ENCODE results near the gene PUS7L.
"Not testable (repeated sequence)": the region's sequence is repeated elsewhere in the genome, so short reads cannot be mapped to it uniquely, and the experiment has no call there.

PUS7L gene

DNA sequence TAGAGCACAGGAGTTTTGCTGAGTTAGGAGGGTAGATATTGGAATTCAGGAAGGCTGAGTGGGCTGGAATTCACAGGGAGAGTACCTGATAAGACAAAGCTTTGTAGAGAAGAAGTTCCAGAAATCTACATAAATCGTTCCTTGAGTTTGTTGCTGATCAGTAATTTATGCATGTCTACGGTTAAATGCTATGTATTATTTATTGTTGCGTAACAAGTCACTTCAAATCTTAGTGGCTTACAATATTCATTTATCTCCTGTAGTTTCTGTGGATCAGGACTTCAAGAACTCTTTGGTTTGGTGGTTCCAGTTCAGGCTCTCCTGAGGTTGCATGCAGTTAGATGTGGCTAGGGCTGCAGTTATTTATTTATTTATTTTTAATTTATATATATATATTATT is 7.8 kb downstream of the PUS7L start:
- DNase-seq (ENCODE audit: low read depth in 3 of 3): no peak

- no peak for DNase-seq (ENCODE audit: low read depth in 3 of 3)
Measured at GRCh38 chr12:43749016-43749415, 9.6 kb downstream of the PUS7L start.

- no peak for DNase-seq (ENCODE audit: low read depth in 3 of 3)
Measured at GRCh38 chr12:43744826-43745225, 13.8 kb downstream of the PUS7L start.

- no peak for DNase-seq (ENCODE audit: low read depth in 3 of 3)
Measured at GRCh38 chr12:43742106-43742505, 16.5 kb downstream of the PUS7L start.

- DNase-seq (ENCODE audit: low read depth in 3 of 3): no peak
Measured at GRCh38 chr12:43740511-43741100, 18.0 kb downstream of the PUS7L start.

DNA sequence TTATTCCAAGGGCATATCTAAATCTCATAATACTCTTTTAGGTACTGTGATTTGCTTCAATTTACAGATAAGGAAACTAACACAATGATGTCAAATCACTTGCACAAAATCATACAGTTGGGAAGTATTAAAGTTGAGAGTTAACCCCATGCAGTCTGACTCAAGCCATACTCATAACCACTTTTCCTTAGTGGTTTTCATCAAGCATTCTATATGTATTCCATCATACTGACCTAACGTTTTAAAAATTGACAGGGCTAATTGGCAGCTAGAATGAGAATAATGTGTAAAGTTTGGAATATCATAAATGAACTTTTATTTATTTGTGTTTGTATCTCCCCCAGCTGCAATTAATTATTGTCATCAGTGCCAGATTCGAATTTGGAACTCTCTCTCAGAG is 20.9 kb downstream of the PUS7L start:
- DNase-seq (ENCODE audit: low read depth in 3 of 3): no peak

DNA sequence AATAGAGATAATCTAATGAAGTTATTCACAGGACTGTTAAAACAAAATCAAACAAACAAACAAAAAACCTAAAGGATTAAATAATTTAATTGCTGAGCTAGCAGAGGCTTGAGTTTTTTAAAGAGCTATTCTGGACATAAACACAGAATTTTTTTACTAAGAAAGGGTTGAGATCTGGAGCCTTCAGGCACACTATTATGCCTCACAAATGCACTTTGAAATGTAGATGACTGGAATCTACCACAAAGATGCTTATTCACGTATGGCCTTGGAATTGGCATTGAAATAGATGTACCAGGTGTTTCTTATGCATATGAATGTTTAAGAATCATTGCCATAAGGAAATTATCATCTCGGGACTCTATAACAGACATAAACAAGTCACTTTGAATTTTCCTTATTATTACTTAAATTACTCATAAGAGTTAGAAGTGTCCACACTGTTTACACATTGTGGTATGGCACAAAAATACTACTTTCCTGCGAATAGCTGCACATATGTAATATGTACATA is 21.6 kb downstream of the PUS7L start:
- DNase-seq (ENCODE audit: low read depth in 3 of 3): no peak

- DNase-seq (ENCODE audit: low read depth in 3 of 3): no peak
Measured at GRCh38 chr12:43733687-43734086, 24.9 kb downstream of the PUS7L start.

GRCh38 chr12:43730283-43730682 is 28.3 kb downstream of the PUS7L start:
- no peak for DNase-seq (ENCODE audit: low read depth in 3 of 3)

DNA sequence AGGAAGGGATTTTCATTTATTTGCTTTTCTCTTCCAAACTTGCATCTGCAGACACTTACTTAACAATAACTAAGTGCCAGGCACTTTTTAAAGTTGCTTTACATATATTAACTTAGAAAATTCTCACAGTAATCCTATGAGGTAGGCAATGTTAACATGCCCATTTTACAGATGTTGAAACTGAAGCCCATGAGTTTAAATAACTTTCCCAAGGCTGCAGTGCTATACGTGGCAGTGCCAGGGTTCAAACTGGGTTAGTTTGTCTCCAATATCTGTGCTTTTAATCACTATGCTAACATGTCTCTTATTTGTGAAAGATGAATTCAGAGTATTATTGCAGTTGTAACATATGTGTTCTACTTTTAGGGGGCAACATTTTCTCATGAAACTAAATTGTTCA is 29.9 kb downstream of the PUS7L start:
- no peak for DNase-seq (ENCODE audit: low read depth in 3 of 3)

- DNase-seq (ENCODE audit: low read depth in 3 of 3): no peak
Measured at GRCh38 chr12:43728117-43728516, 30.5 kb downstream of the PUS7L start.

DNA sequence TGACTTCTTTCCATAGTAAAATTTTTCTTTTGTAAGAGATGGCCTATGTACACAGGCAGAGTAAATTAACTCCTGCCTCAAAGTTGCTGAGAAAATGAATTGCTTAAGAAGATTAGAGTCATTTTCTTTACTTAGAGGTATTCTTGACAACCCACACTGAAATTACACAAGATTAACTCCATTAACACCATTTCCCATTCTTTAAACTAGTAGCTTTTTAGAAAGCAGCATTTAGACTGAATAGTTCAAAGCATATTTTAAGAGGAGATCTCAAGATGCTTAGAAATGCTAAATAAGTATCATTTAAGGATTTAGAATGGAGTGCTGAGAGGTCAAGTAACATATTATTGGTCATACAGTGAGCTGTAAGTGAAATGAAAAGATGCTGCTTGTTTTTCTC is 35.5 kb downstream of the PUS7L start:
- DNase-seq (ENCODE audit: low read depth in 3 of 3): no peak

- DNase-seq (ENCODE audit: low read depth in 3 of 3): no peak
Measured at GRCh38 chr12:43722621-43723020, 36.0 kb downstream of the PUS7L start.

DNA sequence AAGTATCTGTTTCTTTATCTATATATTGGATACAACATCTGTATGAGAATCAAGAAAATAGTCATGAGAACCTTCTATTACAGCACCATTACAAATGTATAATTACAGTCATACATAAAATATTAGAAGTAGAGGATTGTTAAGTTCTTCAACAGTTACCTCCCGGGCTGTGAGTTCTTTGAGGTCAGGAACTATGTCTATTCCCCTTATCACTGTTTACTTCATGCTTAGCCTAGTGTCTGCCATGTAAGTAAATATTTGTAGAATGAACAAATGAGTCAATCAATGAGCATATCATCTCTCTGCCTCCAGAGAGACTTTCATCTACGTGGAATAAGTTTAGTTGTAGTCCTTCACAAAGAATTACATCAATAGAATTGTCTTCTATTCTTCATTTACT is 47.2 kb downstream of the PUS7L start:
- no peak for DNase-seq (ENCODE audit: low read depth in 3 of 3)

DNA sequence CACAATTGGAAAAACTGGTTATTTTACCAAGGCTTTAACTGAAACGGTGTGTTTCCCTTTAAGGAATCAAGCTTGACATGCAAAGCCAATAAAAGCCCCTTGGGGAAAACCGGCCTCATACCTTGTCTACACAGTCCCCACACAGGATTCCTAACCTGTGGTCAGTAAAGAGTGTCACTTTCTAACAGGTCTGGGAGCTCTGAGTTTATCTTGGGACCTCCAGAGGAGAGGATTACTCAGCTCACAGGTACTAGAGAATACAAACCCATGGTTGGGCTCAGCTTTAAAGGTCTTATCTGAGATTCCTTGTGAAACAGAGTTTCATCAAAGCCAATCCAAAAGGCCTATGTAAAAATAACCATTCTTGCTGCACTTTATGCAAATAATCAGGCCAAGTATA is 54.8 kb downstream of the PUS7L start:
- not testable (repeated sequence) for DNase-seq (ENCODE audit: low read depth in 3 of 3)

DNA sequence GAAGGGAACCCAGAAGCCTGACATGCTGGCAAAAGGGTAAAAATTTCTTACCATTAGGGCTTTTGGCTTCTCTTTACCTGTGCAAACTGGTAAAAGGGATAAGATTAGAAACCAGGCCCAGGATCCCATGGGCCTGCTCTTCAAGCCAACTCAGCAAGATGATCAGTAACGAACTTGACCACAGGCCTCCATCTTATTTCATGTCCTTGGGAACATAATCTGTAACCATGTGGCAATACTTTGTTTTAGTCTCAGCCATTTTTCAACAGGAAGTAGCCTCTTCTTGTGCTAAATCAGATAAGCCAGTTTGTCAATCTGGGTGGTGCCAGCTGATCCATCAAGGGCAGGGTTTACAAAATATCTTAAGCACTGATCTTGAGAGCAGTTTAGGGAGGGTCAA is 57.4 kb downstream of the PUS7L start:
- DNase-seq (ENCODE audit: low read depth in 3 of 3): not testable (repeated sequence)

DNA sequence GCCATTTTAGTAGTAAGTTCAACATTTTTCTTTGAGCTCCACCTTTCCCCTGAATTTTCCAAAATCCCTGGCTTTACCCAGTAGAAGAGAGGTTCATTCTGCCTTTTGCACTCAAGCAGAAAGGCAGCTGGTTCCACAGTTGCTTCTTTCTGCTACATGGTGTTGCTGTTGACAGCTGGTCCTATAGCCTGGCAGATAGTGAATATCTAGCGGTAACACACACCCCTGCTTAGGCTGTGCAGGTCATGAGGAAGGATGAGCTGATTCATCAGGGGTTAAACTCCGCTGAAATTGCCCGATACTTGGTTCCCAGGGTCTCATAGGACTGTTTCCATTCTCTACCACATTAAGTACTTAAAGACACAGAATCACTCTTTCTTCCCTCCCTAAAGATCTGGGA is 62.4 kb downstream of the PUS7L start:
- DNase-seq (ENCODE audit: low read depth in 3 of 3): no peak

- DNase-seq (ENCODE audit: low read depth in 3 of 3): no peak
Measured at GRCh38 chr12:43694879-43695278, 63.7 kb downstream of the PUS7L start.

DNA sequence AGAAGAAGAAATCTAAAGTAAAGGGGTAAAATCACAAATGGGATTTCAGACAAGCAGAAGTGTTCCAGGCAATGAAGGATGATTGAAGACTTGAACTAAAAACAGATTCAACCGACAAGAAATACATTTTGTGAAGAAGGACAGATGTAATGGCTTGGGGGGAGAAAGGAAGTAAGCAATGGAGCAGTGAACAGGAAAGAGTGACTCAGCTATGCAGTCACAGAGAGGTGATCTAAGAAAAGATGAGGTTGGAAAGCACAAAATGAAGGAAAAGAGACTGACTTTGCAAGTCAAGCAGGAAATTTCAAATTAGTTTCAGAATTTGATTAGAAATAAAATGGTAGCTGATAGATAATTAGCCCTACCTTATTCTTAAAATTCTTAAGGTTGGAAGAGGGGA is 66.5 kb downstream of the PUS7L start:
- no peak for DNase-seq (ENCODE audit: low read depth in 3 of 3)

DNA sequence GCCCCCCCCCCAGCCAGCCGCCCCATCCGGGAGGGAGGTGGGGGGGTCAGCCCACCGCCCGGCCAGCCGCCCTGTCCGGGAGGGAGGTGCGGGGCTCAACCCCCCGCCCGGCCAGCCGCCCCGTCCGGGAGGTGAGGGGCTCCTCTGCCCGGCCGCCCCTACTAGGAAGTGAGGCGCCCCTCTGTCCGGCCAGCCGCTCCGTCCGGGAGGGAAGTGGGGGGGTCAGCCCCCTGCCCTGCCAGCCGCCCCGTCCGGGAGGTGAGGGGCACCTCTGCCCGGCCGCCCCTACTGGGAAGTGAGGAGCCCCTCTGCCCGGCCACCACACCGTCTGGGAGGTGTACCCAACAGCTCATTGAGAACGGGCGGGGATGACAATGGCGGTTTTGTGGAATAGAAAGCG is 73.1 kb downstream of the PUS7L start:
- not testable (repeated sequence) for DNase-seq (ENCODE audit: low read depth in 3 of 3)

GRCh38 chr12:43676183-43676813 is 82.3 kb downstream of the PUS7L start:
- no peak for DNase-seq (ENCODE audit: low read depth in 3 of 3)

DNA sequence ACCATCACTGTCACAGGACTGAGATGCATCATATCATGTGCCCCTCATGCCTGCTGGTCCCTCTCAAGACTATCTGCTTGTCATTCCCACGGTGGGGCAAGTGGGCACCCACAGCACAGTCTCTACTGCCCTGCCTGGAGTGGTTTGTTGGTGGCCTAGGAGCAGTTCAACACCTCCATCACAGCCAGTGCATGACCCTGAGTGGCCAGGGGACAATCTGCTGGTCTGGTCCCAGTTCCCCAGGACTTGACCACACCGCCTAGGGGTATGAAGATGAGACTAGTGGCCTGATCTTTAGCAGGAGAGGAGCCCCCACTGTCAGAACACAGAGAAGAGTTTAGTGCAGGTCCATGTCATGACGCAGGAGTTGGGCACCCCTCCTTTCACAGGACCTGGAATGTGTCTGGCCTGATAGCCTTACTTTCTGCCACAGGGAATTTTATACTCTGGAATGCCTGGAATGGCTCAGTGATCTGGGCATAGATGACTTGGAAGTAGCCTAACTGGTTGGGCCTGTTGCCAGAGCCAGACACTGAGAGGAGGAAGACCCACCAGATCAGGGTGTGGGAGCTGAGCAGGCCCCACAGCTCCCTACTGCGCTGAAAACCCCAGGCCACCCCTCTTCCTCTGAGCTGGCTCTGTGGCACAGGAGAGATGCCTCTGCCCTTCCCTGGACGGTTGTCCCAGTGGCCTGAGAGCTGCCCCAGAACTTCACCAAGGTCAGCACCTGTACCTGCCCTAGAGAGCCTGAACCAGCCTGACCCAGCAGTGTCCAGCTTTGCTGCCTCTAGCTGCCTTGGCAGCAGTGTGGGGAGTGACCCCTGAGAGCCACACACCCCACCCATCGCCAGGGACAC is 83.3 kb downstream of the PUS7L start:
- DNase-seq (ENCODE audit: low read depth in 3 of 3): no peak

- no peak for DNase-seq (ENCODE audit: low read depth in 3 of 3)
Measured at GRCh38 chr12:43669373-43669772, 89.2 kb downstream of the PUS7L start.

Measured in stimulated activated CD4-positive, alpha-beta T cell treated with anti-CD3 and anti-CD28 coated beads, TNF-alpha, amount 100 ng/mL, for 24 hours (primary cell).